Epithelial cell of prostate (primary cell): ENCODE measurements around the gene TBCC.
"Not testable (repeated sequence)": the region's sequence is repeated elsewhere in the genome, so short reads cannot be mapped to it uniquely, and the experiment has no call there.

Source experiments
- DNase-seq: peaks from one replicate; pipeline ENCODE4 v3.0.0-alpha.2; 2011; ENCODE audit warnings: low read depth, low spot score
- H3K27ac ChIP-seq: fragments of 450-650 bp; 2 replicates; pipeline ENCODE4 v1.5.1; 2017; ENCODE audit warnings: mild to moderate bottlenecking

TBCC gene

GRCh38 chr6:42774821-42775487 lies 29.1 kb upstream of the TBCC start:
- DNase-seq, result not testable (repeated sequence)
- peak overlapping the region; percentile 23 for H3K27ac ChIP-seq

GRCh38 chr6:42774201-42774600 lies 28.3 kb upstream of the TBCC start:
- DNase-seq, result no peak
- H3K27ac ChIP-seq, result peak overlapping the region; percentile 23

DNA sequence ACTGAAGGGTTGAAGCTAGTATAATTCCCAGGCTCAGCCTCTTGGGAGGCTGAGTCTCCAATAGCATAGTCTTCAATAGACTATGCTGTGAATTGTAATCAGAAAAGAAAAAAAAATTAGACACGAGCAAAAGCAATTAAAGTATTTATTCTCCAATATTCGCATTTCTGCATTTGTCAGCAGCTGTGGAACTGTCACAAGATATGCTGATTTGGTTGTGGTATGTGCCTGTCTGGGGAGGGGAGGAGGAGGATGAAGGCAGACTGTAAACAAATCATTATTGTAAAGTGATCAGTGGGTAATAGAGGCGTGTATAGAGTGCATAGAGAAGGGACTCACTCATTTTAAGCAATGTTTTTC lies 25.8 kb upstream of the TBCC start:
- H3K27ac ChIP-seq, result no peak overlapping the region
- DNase-seq, result no peak

DNA sequence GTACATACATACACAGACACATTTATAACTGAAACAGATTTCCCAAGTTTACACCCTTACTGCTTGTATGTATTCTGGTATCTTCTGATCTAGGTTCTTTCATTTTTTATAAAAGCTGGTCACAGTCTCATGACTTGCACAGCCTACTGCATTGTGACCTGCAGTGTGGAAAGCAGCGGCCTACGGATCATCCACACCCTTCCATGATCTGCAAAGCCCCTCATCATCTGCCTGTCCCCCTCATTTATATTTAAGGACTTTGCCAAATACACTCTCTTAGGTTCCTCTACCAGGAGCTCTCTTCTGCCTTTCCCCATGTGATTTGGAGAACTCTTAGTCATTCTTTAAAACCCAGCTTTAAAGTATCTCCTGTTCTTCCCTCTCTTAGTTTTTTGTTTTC lies 23.9 kb upstream of the TBCC start:
- no peak overlapping the region for H3K27ac ChIP-seq

DNA sequence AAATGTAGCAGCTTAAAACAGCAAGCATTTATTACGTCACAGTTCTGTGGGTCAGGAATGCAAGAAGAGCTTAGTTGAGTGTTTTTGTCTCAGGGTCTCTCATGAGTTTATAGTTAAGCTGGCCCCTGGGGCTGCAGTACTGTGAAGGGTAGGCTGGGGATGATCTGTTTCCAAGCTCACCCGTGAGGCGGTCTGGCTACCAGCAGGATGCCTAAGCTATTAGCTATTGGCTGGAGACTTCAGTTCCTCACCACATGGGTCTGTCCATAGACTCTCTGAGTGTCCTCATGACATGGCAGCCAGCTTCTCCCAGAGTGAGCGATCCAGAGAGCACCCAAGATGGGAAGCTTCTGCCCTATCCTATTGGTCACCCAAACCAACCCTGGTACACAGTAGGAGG lies 23.1 kb upstream of the TBCC start:
- H3K27ac ChIP-seq, result no peak overlapping the region
- no peak for DNase-seq

More for the DNA sequence above, 23.9 kb upstream of the TBCC start:
- DNase-seq, result no peak

DNA sequence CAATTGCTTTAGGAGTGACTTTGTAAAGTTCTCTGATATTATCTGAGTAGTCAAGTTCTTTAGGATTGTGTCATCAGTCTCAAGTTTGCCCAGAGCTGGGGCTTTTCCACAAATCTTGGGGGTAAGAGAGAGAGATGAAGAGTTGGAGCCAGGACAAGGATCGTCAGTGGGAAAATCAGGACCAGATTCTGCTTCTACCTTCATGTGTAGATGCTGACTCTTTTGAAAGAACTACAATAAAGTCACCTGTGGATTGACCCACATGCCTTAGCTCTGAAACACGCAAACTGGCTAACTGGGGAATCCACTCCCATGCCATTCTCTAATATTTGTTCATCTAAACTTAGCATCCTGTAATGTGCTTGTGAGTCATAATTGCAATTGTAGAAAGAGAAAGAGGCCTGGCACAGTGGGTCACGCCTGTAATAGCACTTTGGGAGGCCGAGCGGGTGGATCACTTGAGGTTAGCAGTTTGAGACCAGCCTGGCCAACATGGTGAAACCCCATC lies 20.3 kb upstream of the TBCC start:
- peak; percentile 68 for DNase-seq
- peak overlapping the region; percentile 74 for H3K27ac ChIP-seq

DNA sequence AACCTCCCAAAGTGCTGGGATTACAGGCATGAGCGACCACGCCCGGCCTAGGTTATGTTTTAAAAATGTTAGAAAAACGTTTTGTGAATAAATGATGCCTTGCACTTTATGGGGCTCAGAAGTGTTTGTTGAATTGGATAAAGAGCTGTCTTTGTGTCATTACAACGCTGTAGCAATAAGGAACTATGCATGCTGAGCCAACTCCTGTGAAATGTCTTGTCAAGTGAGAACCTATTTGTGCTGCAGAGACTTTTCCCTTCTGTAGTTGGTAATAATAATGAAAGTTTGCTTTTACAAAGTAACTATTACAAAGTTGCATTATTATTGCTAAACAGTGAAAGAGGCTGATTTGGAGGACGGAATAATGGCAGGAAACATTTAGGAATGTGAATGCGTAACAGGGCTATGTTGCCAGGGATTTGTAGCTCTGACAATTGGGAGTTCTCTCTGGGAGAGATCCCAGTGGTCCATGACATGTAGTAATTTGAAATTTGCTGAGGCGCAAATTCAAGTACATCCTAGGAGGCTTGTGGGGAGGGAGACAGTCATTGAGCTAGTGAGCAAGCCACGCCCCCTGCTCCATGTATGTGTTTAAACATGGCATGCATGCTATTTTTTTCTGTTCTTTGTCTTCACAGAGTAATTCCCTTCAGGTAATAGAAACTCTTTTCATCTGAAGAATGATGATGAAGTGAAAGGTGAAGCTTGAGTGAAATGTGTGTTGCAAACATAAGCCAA lies 19.2 kb upstream of the TBCC start:
- DNase-seq, result no peak
- H3K27ac ChIP-seq, result peak overlapping the region; percentile 74

- no peak overlapping the region for H3K27ac ChIP-seq
- no peak for DNase-seq
These were observed 17.0 kb upstream of the TBCC start for GRCh38 chr6:42762950-42763349.

DNA sequence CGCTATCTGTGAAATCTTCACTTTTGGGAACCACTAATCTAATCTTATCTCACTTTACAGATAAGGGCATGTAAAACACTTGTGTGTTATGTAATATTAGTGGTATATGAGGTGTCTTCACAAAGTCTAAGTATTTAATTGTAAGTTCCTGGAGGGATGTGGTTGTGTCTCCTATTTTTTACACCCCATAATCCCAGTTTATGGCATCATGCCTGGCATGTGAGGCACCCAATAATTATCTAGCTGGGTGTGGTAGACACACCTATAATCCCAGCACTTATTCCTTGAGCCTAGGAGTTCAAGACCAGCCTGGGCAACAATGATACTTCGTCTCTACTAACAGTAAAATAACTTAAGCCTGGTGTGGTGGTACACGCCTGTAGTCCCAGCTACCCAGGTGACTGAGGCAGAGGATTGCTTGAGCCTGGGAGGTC lies 16.5 kb upstream of the TBCC start:
- no peak overlapping the region for H3K27ac ChIP-seq
- no peak for DNase-seq

GRCh38 chr6:42761287-42762067 lies 15.6 kb upstream of the TBCC start:
- no peak for DNase-seq
- no peak overlapping the region for H3K27ac ChIP-seq

DNA sequence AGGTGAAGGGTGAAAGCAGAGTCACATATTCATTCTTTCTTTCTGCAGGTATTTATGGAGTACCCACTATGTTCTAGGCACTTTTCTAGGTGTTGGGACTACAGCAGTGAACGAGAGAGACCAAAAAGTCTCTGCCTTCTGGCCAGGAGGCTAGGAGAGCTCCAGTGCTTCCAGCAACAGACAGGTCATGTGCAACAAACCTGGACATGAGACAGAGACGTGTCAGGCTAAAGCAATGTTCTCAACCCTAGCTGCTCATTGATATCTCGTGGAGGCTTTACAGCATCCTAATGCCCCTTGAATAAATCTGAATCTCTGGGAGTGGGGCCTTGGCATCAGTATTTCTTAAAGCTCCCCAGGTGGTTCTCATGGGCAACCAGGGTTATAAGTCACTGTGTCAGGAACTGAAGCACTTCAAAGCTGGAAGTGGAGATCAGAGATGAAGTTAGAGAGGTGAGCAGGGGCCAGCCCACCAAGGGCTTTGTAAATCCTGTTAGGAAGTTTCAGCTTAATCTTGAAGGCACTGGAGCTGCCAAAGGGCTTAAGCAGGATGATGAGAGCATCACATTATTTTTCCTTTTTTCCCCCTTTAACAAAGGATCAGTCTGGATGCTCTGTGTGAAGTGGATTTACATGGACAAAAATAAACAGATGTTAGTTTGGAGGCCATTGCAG lies 13.0 kb upstream of the TBCC start:
- no peak for DNase-seq

GRCh38 chr6:42756722-42757121 lies 10.8 kb upstream of the TBCC start:
- DNase-seq, result no peak
- H3K27ac ChIP-seq, result no peak overlapping the region

More for the DNA sequence above, 13.0 kb upstream of the TBCC start:
- no peak overlapping the region for H3K27ac ChIP-seq

DNA sequence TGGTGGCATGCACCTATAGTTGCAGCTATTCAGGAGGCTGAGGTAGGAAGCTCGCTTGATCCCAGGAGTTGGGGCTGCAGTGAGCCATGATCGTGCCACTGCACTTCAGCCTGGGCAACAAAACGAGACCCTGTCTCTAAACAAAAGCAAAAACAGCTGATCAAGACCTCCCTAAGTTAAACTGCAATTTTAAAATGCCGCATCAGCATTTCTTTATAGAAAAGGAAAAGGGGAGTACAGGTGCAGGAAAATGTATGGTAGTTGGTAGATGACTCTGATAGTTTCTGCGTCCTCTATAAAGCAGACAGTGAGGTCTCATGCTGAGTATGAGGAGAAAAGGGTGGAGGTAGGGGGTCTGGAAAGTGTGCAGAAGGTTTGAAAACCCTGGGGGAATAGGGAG lies 8.9 kb upstream of the TBCC start:
- DNase-seq, result no peak
- H3K27ac ChIP-seq, result no peak overlapping the region

GRCh38 chr6:42751055-42751454 lies 5.2 kb upstream of the TBCC start:
- DNase-seq, result no peak
- H3K27ac ChIP-seq, result no peak overlapping the region

DNA sequence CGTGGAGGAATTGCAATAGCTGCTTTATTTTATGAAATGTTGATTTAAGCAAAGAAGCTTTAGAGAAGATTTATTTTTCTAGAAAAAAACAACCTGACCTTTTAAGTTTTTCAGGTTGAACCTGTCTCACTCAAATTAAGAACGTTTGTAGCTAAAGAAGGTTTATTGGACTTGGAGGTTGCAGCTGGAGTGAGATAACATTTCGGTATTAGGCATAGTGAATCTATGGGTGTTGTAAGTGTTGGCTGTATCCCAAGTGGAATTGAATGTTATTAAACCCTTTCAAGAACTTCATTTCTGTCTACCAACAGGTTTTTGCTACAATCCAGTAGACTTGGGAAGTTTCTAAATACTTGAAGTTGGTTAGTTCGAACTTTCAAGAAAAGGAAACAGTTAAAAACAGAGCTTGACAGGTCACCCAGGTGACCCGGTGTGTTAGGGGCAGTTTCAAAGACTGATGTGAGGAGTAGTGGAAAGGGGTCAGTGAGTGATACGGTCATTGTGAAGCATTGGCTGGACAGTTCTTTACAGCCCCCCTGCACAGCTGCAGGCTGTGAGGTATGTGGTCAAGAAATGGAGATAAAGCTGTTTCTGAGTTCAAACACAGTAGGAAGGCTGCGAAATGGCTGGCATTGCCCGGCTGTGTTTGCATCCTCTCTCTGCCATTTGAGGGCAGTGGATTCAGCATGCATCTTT lies 2.4 kb upstream of the TBCC start:
- no peak for DNase-seq

DNA sequence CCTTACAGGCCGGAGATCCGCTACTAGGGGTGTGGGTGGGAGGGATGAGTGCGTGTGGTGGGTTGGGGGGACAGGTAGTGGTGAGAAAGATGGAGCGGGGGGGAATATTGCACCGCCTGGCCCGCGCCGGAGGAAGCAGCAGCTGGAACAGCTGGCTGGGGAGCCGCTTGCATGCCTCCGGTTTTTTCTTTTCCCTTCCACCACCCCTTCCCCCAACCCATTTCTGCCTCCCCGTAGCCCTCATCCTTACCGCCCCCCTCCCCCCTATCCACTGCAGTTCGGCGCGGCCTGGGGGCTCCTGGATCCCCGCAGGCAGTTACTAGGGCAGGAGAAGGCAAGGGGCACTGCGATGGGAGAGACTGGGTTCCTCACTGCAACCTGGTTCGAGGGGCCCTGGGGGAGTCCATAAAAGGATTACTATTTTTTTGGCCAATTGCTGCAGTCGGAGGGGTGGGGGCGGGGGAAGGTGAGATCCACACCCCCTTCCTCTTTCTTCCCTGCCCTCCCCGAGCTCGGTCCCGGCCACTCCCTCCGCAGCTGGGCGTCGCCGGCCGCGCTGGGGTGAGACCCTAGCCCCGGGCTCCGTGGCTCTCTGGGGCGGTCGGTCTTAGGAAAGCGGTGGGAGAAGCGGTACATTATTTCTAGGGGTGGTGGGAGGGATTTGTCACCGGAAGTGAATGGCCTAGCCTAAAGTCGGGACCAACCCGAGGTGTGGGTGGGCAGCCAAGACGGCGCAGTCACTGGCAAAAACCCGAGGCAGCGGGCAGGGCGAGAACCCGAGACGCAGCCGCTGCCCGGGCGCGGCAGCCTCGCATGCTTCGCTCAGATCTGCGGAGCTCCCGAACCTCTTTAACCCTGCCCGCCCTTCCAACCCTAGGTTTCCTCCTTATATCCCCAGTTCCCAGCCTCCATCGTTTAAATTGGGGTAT lies 824 bp upstream of the TBCC start:
- no peak for DNase-seq

More for the DNA sequence above, 2.4 kb upstream of the TBCC start:
- no peak overlapping the region for H3K27ac ChIP-seq

DNA sequence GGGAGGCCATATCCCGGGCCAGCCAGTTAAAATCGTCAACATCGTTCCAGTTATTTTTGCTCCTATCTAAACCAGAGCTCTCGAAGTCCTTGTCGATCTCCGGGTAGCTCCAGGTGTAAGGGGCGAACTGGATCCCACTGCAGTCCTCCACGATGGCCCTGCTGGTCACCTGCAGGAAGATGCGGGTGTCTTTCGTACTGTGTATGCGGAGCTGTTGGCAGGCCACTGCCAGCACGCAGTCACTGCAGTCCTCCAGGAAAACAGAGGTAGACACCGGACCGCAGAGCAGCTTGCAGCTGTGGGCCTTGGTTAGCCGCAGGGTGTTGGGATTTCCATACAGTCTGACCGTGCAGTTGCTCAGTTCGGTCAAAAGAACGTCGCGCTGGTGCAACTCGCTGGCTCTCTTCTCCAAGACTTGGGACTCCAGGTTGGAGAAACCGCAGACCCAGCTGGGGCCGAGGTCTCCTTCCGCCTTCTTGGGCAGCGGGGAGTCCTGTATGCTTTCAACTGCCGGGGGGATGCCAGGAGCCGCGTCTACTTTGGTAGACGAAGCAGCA lies 742 bp downstream of the TBCC start:
- peak overlapping the region; percentile 91 for H3K27ac ChIP-seq
- no peak for DNase-seq

More for the DNA sequence above, 824 bp upstream of the TBCC start:
- H3K27ac ChIP-seq, result peak overlapping the region; percentile 91

DNA sequence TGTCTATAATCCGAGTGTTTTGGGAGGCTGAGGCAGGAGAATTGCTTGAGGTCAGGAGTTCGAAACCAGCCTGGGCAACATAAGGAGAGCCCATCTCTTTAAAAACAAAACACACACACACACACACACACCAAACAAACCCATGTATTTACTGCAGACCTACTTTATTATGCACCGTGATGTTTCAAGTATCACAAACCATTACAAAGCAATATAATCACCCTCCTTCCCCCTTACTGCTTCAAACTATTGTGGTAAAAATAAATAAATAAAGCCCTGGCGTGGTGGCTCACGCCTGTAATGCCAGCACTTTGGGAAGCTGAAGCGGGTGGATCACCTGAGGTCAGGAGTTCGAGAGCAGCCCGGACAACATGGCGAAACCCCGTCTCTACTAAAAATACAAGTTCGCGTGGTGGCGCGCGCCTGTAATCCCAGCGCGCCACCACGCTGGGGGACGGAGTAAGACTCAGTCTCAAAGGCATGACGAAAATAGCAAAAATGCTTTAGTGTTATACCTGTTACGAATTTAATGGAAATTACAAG lies 1.5 kb downstream of the TBCC start:
- H3K27ac ChIP-seq, result peak overlapping the region; percentile 91
- no peak for DNase-seq
